ENCODE measurements around the gene CNTNAP2. TPM values are rescaled to one million over a fixed set of nuclear protein-coding genes. Genes with fewer than 3 reads are reported as not detected.

The CNTNAP2 gene
- total RNA-seq, 1 experiment from 2014 or later = 0.03 TPM

DNA sequence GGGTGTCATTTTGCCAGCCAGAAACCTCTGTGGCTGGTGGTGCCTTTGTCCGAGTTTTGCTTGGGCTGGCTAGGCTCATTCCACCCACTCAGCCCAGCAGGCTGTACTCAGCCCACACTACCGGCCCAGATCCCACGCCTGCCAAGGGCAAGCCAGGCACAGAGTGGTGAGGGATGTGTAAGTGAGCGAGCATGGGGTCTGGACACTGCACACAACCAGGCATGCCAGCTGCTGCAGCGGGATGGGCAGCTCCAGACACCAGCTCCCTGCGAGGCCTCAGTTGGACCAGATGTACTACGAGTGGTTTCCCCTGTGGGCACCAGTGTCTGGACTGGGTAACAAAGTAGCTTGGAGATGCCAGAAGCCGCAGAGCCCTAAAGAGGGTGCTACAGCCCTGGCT is 2339.8 kb downstream of the CNTNAP2 start:
- Histone ChIP-seq H3K27ac (ENCODE audit: low read length) (no peak overlapping the region), H3K27me3 (ENCODE audit: control insufficient read depth, insufficient read depth, low read length) (no peaks in the 10 kb centered on the region), H3K36me3 (ENCODE audit: control insufficient read depth, insufficient read depth, low read length) (no peaks in the 10 kb centered on the region), H3K4me1 (ENCODE audit: control insufficient read depth, insufficient read depth, low read length) (no peaks in the 10 kb centered on the region), H3K9me3 (ENCODE audit: control insufficient read depth, insufficient read depth, low read depth, low read length) (no peaks in the 10 kb centered on the region), H3K4me3 (ENCODE audit: low read depth in 2 of 2, low read length in 2 of 2) (no peak overlapping the region)
- in situ Hi-C loops (cut with HindIII; ENCODE audit: low pct_unique_long_range_greater_than_20kb, low sequenced_read_pairs) (no loop called here), intact Hi-C loops (cut with micrococcal nuclease; ENCODE audit: unreplicated experiment) (no loop called here)
- ChIA-PET POLR2A (no interaction called here), CTCF (no interaction called here)
- no TSS peak for BruUV-seq (replicated peaks)
- DNase-seq (ENCODE audit: low read depth, low spot score) (no peak), ATAC-seq (no peak)
- TF ChIP-seq, protein P1, sequence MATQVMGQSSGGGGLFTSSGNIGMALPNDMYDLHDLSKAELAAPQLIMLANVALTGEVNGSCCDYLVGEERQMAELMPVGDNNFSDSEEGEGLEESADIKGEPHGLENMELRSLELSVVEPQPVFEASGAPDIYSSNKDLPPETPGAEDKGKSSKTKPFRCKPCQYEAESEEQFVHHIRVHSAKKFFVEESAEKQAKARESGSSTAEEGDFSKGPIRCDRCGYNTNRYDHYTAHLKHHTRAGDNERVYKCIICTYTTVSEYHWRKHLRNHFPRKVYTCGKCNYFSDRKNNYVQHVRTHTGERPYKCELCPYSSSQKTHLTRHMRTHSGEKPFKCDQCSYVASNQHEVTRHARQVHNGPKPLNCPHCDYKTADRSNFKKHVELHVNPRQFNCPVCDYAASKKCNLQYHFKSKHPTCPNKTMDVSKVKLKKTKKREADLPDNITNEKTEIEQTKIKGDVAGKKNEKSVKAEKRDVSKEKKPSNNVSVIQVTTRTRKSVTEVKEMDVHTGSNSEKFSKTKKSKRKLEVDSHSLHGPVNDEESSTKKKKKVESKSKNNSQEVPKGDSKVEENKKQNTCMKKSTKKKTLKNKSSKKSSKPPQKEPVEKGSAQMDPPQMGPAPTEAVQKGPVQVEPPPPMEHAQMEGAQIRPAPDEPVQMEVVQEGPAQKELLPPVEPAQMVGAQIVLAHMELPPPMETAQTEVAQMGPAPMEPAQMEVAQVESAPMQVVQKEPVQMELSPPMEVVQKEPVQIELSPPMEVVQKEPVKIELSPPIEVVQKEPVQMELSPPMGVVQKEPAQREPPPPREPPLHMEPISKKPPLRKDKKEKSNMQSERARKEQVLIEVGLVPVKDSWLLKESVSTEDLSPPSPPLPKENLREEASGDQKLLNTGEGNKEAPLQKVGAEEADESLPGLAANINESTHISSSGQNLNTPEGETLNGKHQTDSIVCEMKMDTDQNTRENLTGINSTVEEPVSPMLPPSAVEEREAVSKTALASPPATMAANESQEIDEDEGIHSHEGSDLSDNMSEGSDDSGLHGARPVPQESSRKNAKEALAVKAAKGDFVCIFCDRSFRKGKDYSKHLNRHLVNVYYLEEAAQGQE (IDR thresholded peaks at IDR 0.05; ENCODE audit: insufficient read depth in 1 of 2, low read depth in 2 of 2, low read length in 1 of 2) = no peak
- TF ChIP-seq CTCF (IDR thresholded peaks at IDR 0.05) (no peak), TCF7L2 (IDR thresholded peaks at IDR 0.05; ENCODE audit: low read depth, low read length) (no peak), SIN3A (IDR thresholded peaks at IDR 0.05; ENCODE audit: borderline replicate concordance, insufficient read depth, low read depth, low read length) (no peak), POLR2AphosphoS5 (IDR thresholded peaks at IDR 0.05; ENCODE audit: low read depth, low read length) (no peak)

DNA sequence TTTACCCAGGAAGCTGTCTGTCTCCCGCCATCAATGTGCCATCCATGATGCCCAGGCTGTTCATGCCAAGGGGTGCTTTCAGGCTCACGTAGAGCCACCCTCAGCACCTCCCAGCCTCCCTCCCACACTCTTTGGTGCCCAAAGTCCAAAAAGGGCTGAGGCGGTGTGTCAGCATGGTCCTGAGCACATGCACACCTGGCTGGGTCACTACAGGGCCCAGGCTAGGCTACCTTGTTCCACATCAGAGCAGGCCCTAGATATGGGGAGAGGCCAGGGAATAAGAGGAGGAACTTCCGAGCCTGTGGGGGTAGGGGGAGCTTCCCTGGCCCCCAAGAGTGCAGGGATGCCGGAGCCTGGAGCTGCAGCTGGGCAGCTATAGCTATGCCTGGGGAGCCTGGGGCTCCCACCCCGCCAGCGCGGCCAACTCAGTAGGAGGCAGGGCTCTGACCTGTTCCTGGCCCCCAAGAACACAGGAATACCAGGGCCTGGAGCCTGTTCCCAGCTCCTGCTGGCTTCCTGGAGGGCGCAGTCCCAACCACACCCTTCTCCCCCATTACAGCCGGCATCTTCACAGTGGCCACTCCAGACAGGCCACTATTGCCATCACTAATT is 2340.8 kb downstream of the CNTNAP2 start:
- Histone ChIP-seq H3K4me1 (ENCODE audit: control insufficient read depth, insufficient read depth, low read length) (no peaks in the 10 kb centered on the region), H3K27ac (ENCODE audit: low read length) (no peak overlapping the region), H3K27me3 (ENCODE audit: control insufficient read depth, insufficient read depth, low read length) (no peaks in the 10 kb centered on the region), H3K36me3 (ENCODE audit: control insufficient read depth, insufficient read depth, low read length) (no peaks in the 10 kb centered on the region), H3K9me3 (ENCODE audit: control insufficient read depth, insufficient read depth, low read depth, low read length) (no peaks in the 10 kb centered on the region), H3K4me3 (ENCODE audit: low read depth in 2 of 2, low read length in 2 of 2) (no peak overlapping the region)
- POLR2A ChIA-PET = no interaction called here
- no TSS peak for BruUV-seq (replicated peaks)
- no peak for ATAC-seq
- intact Hi-C loops (cut with micrococcal nuclease; ENCODE audit: unreplicated experiment) (no loop called here), in situ Hi-C loops (cut with HindIII; ENCODE audit: low pct_unique_long_range_greater_than_20kb, low sequenced_read_pairs) (no loop called here)
- CTCF ChIA-PET = no interaction called here
- TF ChIP-seq, protein P1 (IDR thresholded peaks at IDR 0.05; ENCODE audit: insufficient read depth in 1 of 2, low read depth in 2 of 2, low read length in 1 of 2) = no peak
- TF ChIP-seq POLR2AphosphoS5 (IDR thresholded peaks at IDR 0.05; ENCODE audit: low read depth, low read length) (no peak), SIN3A (IDR thresholded peaks at IDR 0.05; ENCODE audit: borderline replicate concordance, insufficient read depth, low read depth, low read length) (no peak), TCF7L2 (IDR thresholded peaks at IDR 0.05; ENCODE audit: low read depth, low read length) (no peak)
- no peak for DNase-seq (ENCODE audit: low read depth, low spot score)
